Measurements from ENCODE around the gene VWF.
A peak's percentile ranks its signal among the peaks of the same experiment; 100 is the strongest.

VWF gene

GRCh38 chr12:6070472-6071257 is 53.8 kb downstream of the VWF start:
- H3K4me1 ChIP-seq (ENCODE audit: control insufficient read depth, insufficient read depth, low read length, poor library complexity, severe bottlenecking): peaks cover 15% of the 10 kb centered on the region
- peaks cover 7% of the 10 kb centered on the region for H3K27me3 ChIP-seq (replicated peaks; ENCODE audit: control insufficient read depth, insufficient read depth, low read length, poor library complexity, severe bottlenecking)
- no peak overlapping the region for H3K4me3 ChIP-seq (ENCODE audit: insufficient read depth, low read depth, low read length, poor library complexity, severe bottlenecking)
- no peaks in the 10 kb centered on the region for H3K36me3 ChIP-seq (ENCODE audit: control insufficient read depth, insufficient read depth, low read length)
- no peak for DNase-seq
- H3K9me3 ChIP-seq (ENCODE audit: control insufficient read depth, low read length): no peaks in the 10 kb centered on the region
- H3K27ac ChIP-seq (ENCODE audit: insufficient read depth, low read length, poor library complexity, severe bottlenecking): no peak overlapping the region

DNA sequence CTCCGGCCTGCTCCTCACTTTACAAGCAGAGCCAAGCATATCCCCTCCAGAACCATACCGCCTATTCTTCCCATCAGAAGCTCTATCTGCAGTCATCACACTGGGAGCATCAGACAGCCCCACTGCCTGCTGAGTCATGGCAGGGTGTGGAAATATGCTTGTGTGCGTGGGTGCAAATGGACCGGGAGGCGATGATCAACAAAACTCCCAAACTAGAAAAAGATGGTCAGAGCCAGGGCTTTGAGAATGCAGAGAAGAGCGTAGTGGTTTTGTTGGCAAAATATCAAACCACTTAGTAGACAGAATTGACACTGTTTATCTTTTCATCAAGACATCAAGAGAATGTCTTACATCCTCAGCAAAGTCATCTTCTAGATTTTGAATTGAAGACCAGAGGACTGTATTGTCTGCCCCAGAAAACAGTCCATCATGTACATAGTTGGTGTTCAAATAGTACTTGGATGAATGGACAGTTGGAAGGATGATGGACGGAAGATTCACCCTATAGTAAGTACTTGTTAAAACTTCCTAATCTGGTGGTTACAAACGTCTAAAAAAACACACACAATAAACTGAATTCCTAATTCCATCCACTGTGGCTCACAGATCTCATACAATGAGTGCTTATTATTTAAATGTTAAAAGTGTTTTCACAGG is 54.9 kb downstream of the VWF start:
- Histone ChIP-seq H3K9me3 (ENCODE audit: control insufficient read depth, low read length) (no peaks in the 10 kb centered on the region), H3K27ac (ENCODE audit: insufficient read depth, low read length, poor library complexity, severe bottlenecking) (no peak overlapping the region), H3K4me1 (ENCODE audit: control insufficient read depth, insufficient read depth, low read length, poor library complexity, severe bottlenecking) (peaks cover 5% of the 10 kb centered on the region), H3K4me3 (ENCODE audit: insufficient read depth, low read depth, low read length, poor library complexity, severe bottlenecking) (no peak overlapping the region), H3K36me3 (ENCODE audit: control insufficient read depth, insufficient read depth, low read length) (no peaks in the 10 kb centered on the region), H3K27me3 (replicated peaks; ENCODE audit: control insufficient read depth, insufficient read depth, low read length, poor library complexity, severe bottlenecking) (no peaks in the 10 kb centered on the region)
- DNase-seq: no peak

- Histone ChIP-seq H3K4me1 (ENCODE audit: control insufficient read depth, insufficient read depth, low read length, poor library complexity, severe bottlenecking) (peaks cover 3% of the 10 kb centered on the region), H3K4me3 (ENCODE audit: insufficient read depth, low read depth, low read length, poor library complexity, severe bottlenecking) (no peak overlapping the region)
Observed at GRCh38 chr12:6068227-6068626, 56.2 kb downstream of the VWF start.

DNA sequence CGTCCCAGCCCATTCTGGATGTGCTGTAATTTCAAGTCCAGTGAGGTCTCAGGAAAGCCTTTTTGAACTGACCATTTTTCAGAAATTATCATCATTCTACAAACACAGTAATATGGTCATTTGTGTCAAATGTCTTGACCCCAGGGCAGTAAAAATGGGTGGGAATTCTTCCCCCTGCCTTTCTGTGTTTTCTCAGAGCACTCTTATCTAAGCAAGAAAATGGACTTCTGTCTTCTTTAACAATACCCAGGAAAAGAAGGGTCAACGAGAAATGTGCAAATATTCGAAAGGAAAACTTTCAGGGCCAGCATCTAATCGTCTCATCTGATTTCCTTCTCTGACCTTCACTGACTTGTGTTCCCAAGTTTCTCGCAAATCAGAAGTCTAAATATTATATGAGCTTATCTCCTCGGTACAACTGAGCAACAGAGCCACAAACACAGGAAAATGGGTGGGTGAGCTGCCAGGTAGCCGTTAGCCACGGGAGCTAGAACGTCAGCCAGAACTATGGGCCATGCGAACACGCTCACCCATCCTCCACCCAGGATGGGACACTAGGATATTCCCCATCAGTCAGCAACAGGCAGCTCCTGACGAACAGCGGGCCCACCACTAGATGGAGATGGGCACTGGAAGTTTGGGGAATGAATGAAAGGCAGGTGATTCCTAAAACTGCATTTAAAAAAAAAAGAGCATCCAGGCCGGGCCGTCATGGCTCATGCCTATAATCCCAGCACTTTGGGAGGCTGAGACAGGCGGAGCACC is 57.1 kb downstream of the VWF start:
- Histone ChIP-seq H3K27ac (ENCODE audit: insufficient read depth, low read length, poor library complexity, severe bottlenecking) (no peak overlapping the region), H3K27me3 (replicated peaks; ENCODE audit: control insufficient read depth, insufficient read depth, low read length, poor library complexity, severe bottlenecking) (no peaks in the 10 kb centered on the region), H3K36me3 (ENCODE audit: control insufficient read depth, insufficient read depth, low read length) (no peaks in the 10 kb centered on the region), H3K4me3 (ENCODE audit: insufficient read depth, low read depth, low read length, poor library complexity, severe bottlenecking) (no peak overlapping the region), H3K4me1 (ENCODE audit: control insufficient read depth, insufficient read depth, low read length, poor library complexity, severe bottlenecking) (peaks cover 3% of the 10 kb centered on the region), H3K9me3 (ENCODE audit: control insufficient read depth, low read length) (no peaks in the 10 kb centered on the region)
- no peak for DNase-seq

More at GRCh38 chr12:6068227-6068626, 56.2 kb downstream of the VWF start:
- Histone ChIP-seq H3K27ac (ENCODE audit: insufficient read depth, low read length, poor library complexity, severe bottlenecking) (no peak overlapping the region), H3K36me3 (ENCODE audit: control insufficient read depth, insufficient read depth, low read length) (no peaks in the 10 kb centered on the region), H3K27me3 (replicated peaks; ENCODE audit: control insufficient read depth, insufficient read depth, low read length, poor library complexity, severe bottlenecking) (no peaks in the 10 kb centered on the region), H3K9me3 (ENCODE audit: control insufficient read depth, low read length) (no peaks in the 10 kb centered on the region)
- no peak for DNase-seq

GRCh38 chr12:6066651-6067050 is 57.8 kb downstream of the VWF start:
- H3K27me3 ChIP-seq (replicated peaks; ENCODE audit: control insufficient read depth, insufficient read depth, low read length, poor library complexity, severe bottlenecking): no peaks in the 10 kb centered on the region
- peaks cover 3% of the 10 kb centered on the region for H3K4me1 ChIP-seq (ENCODE audit: control insufficient read depth, insufficient read depth, low read length, poor library complexity, severe bottlenecking)
- no peak overlapping the region for H3K27ac ChIP-seq (ENCODE audit: insufficient read depth, low read length, poor library complexity, severe bottlenecking)
- no peaks in the 10 kb centered on the region for H3K36me3 ChIP-seq (ENCODE audit: control insufficient read depth, insufficient read depth, low read length)
- no peak for DNase-seq
- no peak overlapping the region for H3K4me3 ChIP-seq (ENCODE audit: insufficient read depth, low read depth, low read length, poor library complexity, severe bottlenecking)
- no peaks in the 10 kb centered on the region for H3K9me3 ChIP-seq (ENCODE audit: control insufficient read depth, low read length)

GRCh38 chr12:6065863-6066199 is 58.6 kb downstream of the VWF start:
- Histone ChIP-seq H3K27me3 (replicated peaks; ENCODE audit: control insufficient read depth, insufficient read depth, low read length, poor library complexity, severe bottlenecking) (no peaks in the 10 kb centered on the region), H3K27ac (ENCODE audit: insufficient read depth, low read length, poor library complexity, severe bottlenecking) (no peak overlapping the region), H3K4me1 (ENCODE audit: control insufficient read depth, insufficient read depth, low read length, poor library complexity, severe bottlenecking) (peaks cover 3% of the 10 kb centered on the region), H3K36me3 (ENCODE audit: control insufficient read depth, insufficient read depth, low read length) (no peaks in the 10 kb centered on the region), H3K4me3 (ENCODE audit: insufficient read depth, low read depth, low read length, poor library complexity, severe bottlenecking) (no peak overlapping the region), H3K9me3 (ENCODE audit: control insufficient read depth, low read length) (no peaks in the 10 kb centered on the region)
- no peak for DNase-seq

- Histone ChIP-seq H3K4me3 (ENCODE audit: insufficient read depth, low read depth, low read length, poor library complexity, severe bottlenecking) (no peak overlapping the region), H3K9me3 (ENCODE audit: control insufficient read depth, low read length) (no peaks in the 10 kb centered on the region), H3K4me1 (ENCODE audit: control insufficient read depth, insufficient read depth, low read length, poor library complexity, severe bottlenecking) (peaks cover 3% of the 10 kb centered on the region), H3K36me3 (ENCODE audit: control insufficient read depth, insufficient read depth, low read length) (no peaks in the 10 kb centered on the region), H3K27me3 (replicated peaks; ENCODE audit: control insufficient read depth, insufficient read depth, low read length, poor library complexity, severe bottlenecking) (no peaks in the 10 kb centered on the region), H3K27ac (ENCODE audit: insufficient read depth, low read length, poor library complexity, severe bottlenecking) (no peak overlapping the region)
- DNase-seq: no peak
Observed at GRCh38 chr12:6065131-6065862, 59.2 kb downstream of the VWF start.

DNA sequence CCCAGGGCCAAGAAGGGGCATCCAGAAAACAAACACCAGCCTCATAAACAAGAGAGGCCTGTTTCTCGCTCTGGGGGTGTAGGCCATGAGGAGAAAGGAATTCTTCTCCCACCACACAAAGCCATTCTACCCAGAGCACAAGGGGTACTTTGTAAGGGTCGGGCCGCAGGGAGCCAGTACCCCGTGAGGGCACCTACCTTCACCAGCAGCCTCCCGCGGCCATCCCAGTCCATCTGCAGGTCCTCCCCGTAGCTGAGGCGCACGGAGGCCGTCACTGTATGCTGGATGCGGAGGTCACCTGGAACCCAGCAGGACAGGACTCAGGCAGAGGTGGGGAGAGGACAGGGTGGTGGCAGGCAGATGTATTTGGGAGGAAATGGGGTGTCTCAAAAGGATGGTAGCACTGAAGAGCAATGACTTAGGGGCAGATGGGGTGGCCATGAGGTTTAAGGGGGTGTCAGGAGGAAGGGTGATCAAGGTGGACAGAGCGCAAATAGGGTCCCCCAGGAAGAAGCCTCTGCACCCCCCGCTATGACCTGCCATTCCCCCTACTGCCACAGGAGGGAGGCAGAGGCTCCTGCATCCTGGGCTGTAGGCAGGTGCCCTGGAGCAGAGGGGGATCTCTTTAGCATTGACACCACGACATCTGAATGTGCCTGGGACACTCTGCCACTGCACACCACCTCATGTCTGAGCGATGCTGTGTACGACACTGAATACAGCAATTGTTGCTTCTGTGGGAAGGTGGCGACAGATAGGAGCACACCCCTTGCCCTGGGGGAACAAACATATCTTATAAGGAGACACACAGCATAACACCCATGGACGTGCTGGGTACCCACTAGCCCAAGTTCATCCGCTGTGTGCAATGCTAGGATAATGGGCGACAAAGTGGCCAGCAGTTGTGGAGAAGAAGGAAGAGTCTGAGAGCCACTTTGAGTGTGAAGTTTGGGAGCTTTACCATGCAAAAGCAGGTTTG is 61.4 kb downstream of the VWF start:
- Histone ChIP-seq H3K27me3 (replicated peaks; ENCODE audit: control insufficient read depth, insufficient read depth, low read length, poor library complexity, severe bottlenecking) (no peaks in the 10 kb centered on the region), H3K4me3 (ENCODE audit: insufficient read depth, low read depth, low read length, poor library complexity, severe bottlenecking) (no peak overlapping the region), H3K9me3 (ENCODE audit: control insufficient read depth, low read length) (no peaks in the 10 kb centered on the region), H3K4me1 (ENCODE audit: control insufficient read depth, insufficient read depth, low read length, poor library complexity, severe bottlenecking) (no peaks in the 10 kb centered on the region), H3K27ac (ENCODE audit: insufficient read depth, low read length, poor library complexity, severe bottlenecking) (no peak overlapping the region), H3K36me3 (ENCODE audit: control insufficient read depth, insufficient read depth, low read length) (no peaks in the 10 kb centered on the region)
- DNase-seq: peak in 1 of 3 donors; percentile 7

- no peak for DNase-seq
- Histone ChIP-seq H3K27ac (ENCODE audit: insufficient read depth, low read length, poor library complexity, severe bottlenecking) (no peak overlapping the region), H3K36me3 (ENCODE audit: control insufficient read depth, insufficient read depth, low read length) (no peaks in the 10 kb centered on the region), H3K4me3 (ENCODE audit: insufficient read depth, low read depth, low read length, poor library complexity, severe bottlenecking) (no peak overlapping the region), H3K27me3 (replicated peaks; ENCODE audit: control insufficient read depth, insufficient read depth, low read length, poor library complexity, severe bottlenecking) (no peaks in the 10 kb centered on the region), H3K4me1 (ENCODE audit: control insufficient read depth, insufficient read depth, low read length, poor library complexity, severe bottlenecking) (no peaks in the 10 kb centered on the region), H3K9me3 (ENCODE audit: control insufficient read depth, low read length) (no peaks in the 10 kb centered on the region)
Observed at GRCh38 chr12:6062395-6062756, 62.1 kb downstream of the VWF start.
